Fibroblast of mammary gland (primary cell): Measurements from ENCODE around the gene BCL7B.

Experiments used
- DNase-seq: peaks from one replicate; pipeline ENCODE4 v3.0.0-alpha.2; 2010; ENCODE audit warnings: low read depth
- H3K4me3 ChIP-seq: 2 replicates; pipeline ENCODE4 v1.5.1; 2011; ENCODE audit warnings: low read depth, mild to moderate bottlenecking, low read length, moderate library complexity; ENCODE audit not compliant: control insufficient read depth
- CTCF ChIP-seq: conservative IDR thresholded peaks from 2 replicates; pipeline ENCODE4 v1.5.1; 2011; ENCODE audit warnings: low read depth, low read length, inconsistent platforms; ENCODE audit not compliant: control insufficient read depth, insufficient read depth

BCL7B gene

GRCh38 chr7:73557397-73558257, at the start of gene BCL7B:
BCL7B (minus strand) TSS chr7:73557690; CDS start chr7:73557578, 112 bp downstream.
- peak; percentile 47 for DNase-seq
- no peak for TF ChIP-seq CTCF
- peak within 1 kb of the TSS; percentile 90 for H3K4me3 ChIP-seq

GRCh38 chr7:73605601-73606220, 48.2 kb upstream of the BCL7B start:
- DNase-seq = no peak
- TF ChIP-seq CTCF = no peak
- H3K4me3 ChIP-seq = no peak overlapping the region

GRCh38 chr7:73602721-73603651, 45.5 kb upstream of the BCL7B start:
- DNase-seq = no peak
- H3K4me3 ChIP-seq = no peak overlapping the region
- TF ChIP-seq CTCF = no peak

GRCh38 chr7:73599916-73600315, 42.4 kb upstream of the BCL7B start:
- no peak for TF ChIP-seq CTCF
- H3K4me3 ChIP-seq = no peak overlapping the region
- no peak for DNase-seq

GRCh38 chr7:73599151-73599882, 41.8 kb upstream of the BCL7B start:
- H3K4me3 ChIP-seq = no peak overlapping the region
- TF ChIP-seq CTCF = no peak
- DNase-seq = no peak
